ENCODE results near the gene NBAS. TPM values are rescaled to one million over a fixed set of nuclear protein-coding genes. Genes with fewer than 3 reads are reported as not detected.

Gene NBAS
- total RNA-seq, 2 experiments from 2014 or later, result 24.4 to 28.8 TPM

DNA sequence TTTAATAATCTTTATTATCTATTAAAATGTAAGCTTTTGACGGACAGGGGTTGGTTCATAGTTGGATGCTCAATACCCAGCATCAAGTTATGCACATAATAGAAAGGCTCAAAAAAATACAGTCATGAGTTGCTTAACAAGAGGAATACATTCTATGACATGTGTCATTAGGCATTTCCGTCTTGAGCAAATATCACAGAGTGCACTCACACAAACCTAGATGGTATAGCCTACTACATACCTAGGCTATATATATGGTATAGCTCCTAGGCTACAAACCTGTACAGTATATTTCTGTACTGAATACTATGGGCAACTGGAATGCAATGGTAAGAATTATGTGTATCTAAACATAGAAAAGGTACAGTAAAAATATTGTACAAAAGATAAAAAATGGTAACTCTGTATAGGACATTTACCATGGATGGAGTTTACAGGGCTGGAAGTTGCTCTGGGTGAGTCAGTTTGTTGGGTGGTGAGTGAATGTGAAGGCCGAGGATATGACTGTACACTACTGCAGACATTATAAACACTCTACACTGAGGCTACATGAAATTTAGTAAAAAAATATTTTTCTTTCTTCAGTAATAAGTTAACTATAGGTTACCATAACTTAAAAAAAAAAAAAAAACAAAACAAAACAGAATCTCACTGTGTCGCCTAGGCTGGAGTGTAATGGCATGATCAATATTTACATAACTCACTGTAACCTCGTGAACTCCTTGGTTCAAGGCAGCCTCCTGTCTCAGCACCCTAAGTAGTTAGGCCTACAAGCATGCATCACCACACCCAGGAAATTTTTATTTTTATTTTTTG, 201.2 kb downstream of the NBAS start:
- no peak overlapping the region for H3K4me2 ChIP-seq (ENCODE audit: low read length)
- H3K9me2 ChIP-seq (ENCODE audit: insufficient read depth, low read length), result no peaks in the 10 kb centered on the region
- H3K4me3 ChIP-seq (ENCODE audit: low read depth, low read length, poor library complexity, severe bottlenecking), result no peak overlapping the region
- BruUV-seq (replicated peaks), result no TSS peak
- H4K20me1 ChIP-seq (ENCODE audit: insufficient read depth, low read length), result no peaks in the 10 kb centered on the region
- ChIA-PET CTCF (ENCODE audit: unreplicated experiment) (no interaction called here), POLR2A (interaction anchor here (0.8 kb wide), 1 partner anchor 10 kb away, joined by 3 read pairs; no protein-coding TSS in a partner anchor)
- no peak overlapping the region for H3K27ac ChIP-seq (ENCODE audit: low read depth, low read length, poor library complexity, severe bottlenecking)
- H3K79me2 ChIP-seq (ENCODE audit: insufficient read depth, low read depth, low read length), result no peaks in the 10 kb centered on the region
- no peaks in the 10 kb centered on the region for H3K36me3 ChIP-seq (ENCODE audit: insufficient read depth, low read length)
- intact Hi-C loops (cut with micrococcal nuclease; ENCODE audit: unreplicated experiment), result no loop called here
- no peaks in the 10 kb centered on the region for H3K4me1 ChIP-seq (ENCODE audit: insufficient read depth, low read length, poor library complexity, severe bottlenecking)
- no peak for DNase-seq (ENCODE audit: low spot score)
- no peak for TF ChIP-seq EZH2phosphoT487 (IDR thresholded peaks at IDR 0.05; ENCODE audit: borderline replicate concordance, low read depth, low read length)
- TF ChIP-seq, protein P1, sequence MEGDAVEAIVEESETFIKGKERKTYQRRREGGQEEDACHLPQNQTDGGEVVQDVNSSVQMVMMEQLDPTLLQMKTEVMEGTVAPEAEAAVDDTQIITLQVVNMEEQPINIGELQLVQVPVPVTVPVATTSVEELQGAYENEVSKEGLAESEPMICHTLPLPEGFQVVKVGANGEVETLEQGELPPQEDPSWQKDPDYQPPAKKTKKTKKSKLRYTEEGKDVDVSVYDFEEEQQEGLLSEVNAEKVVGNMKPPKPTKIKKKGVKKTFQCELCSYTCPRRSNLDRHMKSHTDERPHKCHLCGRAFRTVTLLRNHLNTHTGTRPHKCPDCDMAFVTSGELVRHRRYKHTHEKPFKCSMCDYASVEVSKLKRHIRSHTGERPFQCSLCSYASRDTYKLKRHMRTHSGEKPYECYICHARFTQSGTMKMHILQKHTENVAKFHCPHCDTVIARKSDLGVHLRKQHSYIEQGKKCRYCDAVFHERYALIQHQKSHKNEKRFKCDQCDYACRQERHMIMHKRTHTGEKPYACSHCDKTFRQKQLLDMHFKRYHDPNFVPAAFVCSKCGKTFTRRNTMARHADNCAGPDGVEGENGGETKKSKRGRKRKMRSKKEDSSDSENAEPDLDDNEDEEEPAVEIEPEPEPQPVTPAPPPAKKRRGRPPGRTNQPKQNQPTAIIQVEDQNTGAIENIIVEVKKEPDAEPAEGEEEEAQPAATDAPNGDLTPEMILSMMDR (conservative IDR thresholded peaks at IDR 0.05; ENCODE audit: low read length), result no peak
- H2AFZ ChIP-seq (ENCODE audit: low read length), result no peak overlapping the region
- H3K9me3 ChIP-seq (ENCODE audit: low read length), result no peaks in the 10 kb centered on the region

DNA sequence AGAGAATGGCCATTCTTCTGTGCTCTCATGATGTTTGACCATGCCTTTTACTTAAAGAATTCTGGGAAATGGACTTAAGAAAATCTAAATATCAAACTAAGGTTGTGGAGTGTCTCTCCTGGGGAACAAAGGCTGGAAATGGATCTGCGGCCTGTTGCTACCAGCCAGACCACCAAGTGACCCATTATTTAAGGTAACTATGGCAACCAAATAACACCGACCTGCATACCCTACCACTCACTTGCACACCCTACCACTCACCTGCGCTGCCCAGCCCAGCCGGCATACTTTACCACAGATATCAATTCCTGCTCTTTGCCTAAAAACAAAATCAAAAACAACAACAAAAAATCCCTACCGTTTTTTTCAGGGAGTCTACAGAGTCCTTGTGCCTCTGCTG, 203.2 kb downstream of the NBAS start:
- Histone ChIP-seq H3K4me3 (ENCODE audit: low read depth, low read length, poor library complexity, severe bottlenecking) (no peak overlapping the region), H3K9me3 (ENCODE audit: low read length) (no peaks in the 10 kb centered on the region), H4K20me1 (ENCODE audit: insufficient read depth, low read length) (no peaks in the 10 kb centered on the region), H3K27ac (ENCODE audit: low read depth, low read length, poor library complexity, severe bottlenecking) (no peak overlapping the region), H3K9me2 (ENCODE audit: insufficient read depth, low read length) (no peaks in the 10 kb centered on the region), H3K4me2 (ENCODE audit: low read length) (no peak overlapping the region), H3K79me2 (ENCODE audit: insufficient read depth, low read depth, low read length) (no peaks in the 10 kb centered on the region), H3K4me1 (ENCODE audit: insufficient read depth, low read length, poor library complexity, severe bottlenecking) (no peaks in the 10 kb centered on the region), H2AFZ (ENCODE audit: low read length) (no peak overlapping the region), H3K36me3 (ENCODE audit: insufficient read depth, low read length) (no peaks in the 10 kb centered on the region)
- ChIA-PET POLR2A (no interaction called here), CTCF (ENCODE audit: unreplicated experiment) (no interaction called here)
- intact Hi-C loops (cut with micrococcal nuclease; ENCODE audit: unreplicated experiment), result no loop called here
- DNase-seq (ENCODE audit: low spot score), result no peak
- no TSS peak for BruUV-seq (replicated peaks)
- TF ChIP-seq, protein P1 (conservative IDR thresholded peaks at IDR 0.05; ENCODE audit: low read length), result no peak
- no peak for TF ChIP-seq EZH2phosphoT487 (IDR thresholded peaks at IDR 0.05; ENCODE audit: borderline replicate concordance, low read depth, low read length)

DNA sequence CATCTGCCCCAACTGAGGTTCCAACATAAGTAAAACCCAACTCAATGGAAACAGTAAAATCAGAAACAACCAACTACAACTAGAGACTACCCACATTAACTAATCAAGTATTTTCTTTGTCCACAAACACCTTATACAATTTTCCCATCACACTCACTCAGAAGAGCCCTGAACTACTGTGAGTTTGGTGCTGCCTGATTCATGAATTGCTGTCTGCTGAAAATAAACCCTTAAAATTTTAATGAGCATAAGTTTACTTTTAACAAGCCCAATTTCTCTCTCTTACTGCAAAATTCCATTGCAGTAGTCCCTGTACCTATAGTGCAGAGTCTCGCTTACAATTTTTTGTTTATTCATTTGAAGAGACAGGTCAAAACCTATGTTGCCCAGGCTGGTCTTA, 203.9 kb downstream of the NBAS start:
- ChIA-PET POLR2A (no interaction called here), CTCF (ENCODE audit: unreplicated experiment) (no interaction called here)
- BruUV-seq (replicated peaks), result no TSS peak
- no peak overlapping the region for H3K4me2 ChIP-seq (ENCODE audit: low read length)
- H3K36me3 ChIP-seq (ENCODE audit: insufficient read depth, low read length), result no peaks in the 10 kb centered on the region
- no peaks in the 10 kb centered on the region for H3K9me2 ChIP-seq (ENCODE audit: insufficient read depth, low read length)
- intact Hi-C loops (cut with micrococcal nuclease; ENCODE audit: unreplicated experiment), result no loop called here
- H3K27ac ChIP-seq (ENCODE audit: low read depth, low read length, poor library complexity, severe bottlenecking), result no peak overlapping the region
- no peak overlapping the region for H3K4me3 ChIP-seq (ENCODE audit: low read depth, low read length, poor library complexity, severe bottlenecking)
- no peaks in the 10 kb centered on the region for H3K4me1 ChIP-seq (ENCODE audit: insufficient read depth, low read length, poor library complexity, severe bottlenecking)
- TF ChIP-seq, protein P1 (conservative IDR thresholded peaks at IDR 0.05; ENCODE audit: low read length), result no peak
- no peak for TF ChIP-seq EZH2phosphoT487 (IDR thresholded peaks at IDR 0.05; ENCODE audit: borderline replicate concordance, low read depth, low read length)
- no peaks in the 10 kb centered on the region for H3K9me3 ChIP-seq (ENCODE audit: low read length)
- no peaks in the 10 kb centered on the region for H3K79me2 ChIP-seq (ENCODE audit: insufficient read depth, low read depth, low read length)
- no peaks in the 10 kb centered on the region for H4K20me1 ChIP-seq (ENCODE audit: insufficient read depth, low read length)
- no peak for DNase-seq (ENCODE audit: low spot score)
- H2AFZ ChIP-seq (ENCODE audit: low read length), result no peak overlapping the region

Data from OCI-LY7 (cell line).